Progenitor cell of endocrine pancreas (in vitro differentiated cells): ENCODE measurements around the gene OR52W1. TPM values are rescaled to one million over a fixed set of nuclear protein-coding genes. Genes with fewer than 3 reads are reported as not detected.

Experiments
- DNase-seq: peaks from one replicate; pipeline ENCODE4 v3.0.0; 2021; ENCODE audit warnings: low spot score; ENCODE audit not compliant: unreplicated experiment
- H3K27ac Mint-ChIP-seq: 2 replicates; pipeline ENCODE4 v1.8.0; 2021; ENCODE audit warnings: mild to moderate bottlenecking, moderate library complexity, mixed read lengths
- H3K27me3 Mint-ChIP-seq: 2 replicates; pipeline ENCODE4 v1.8.0; 2021; ENCODE audit warnings: mixed read lengths
- H3K36me3 Mint-ChIP-seq: 2 replicates; pipeline ENCODE4 v1.8.0; 2022; ENCODE audit warnings: mixed read lengths; ENCODE audit not compliant: insufficient read depth
- H3K4me1 Mint-ChIP-seq: 2 replicates; pipeline ENCODE4 v1.8.0; 2021; ENCODE audit warnings: low read depth, mixed read lengths
- H3K4me3 Mint-ChIP-seq: 2 replicates; pipeline ENCODE4 v1.8.0; 2021; ENCODE audit warnings: low read depth, mild to moderate bottlenecking, moderate library complexity, mixed read lengths
- H3K9me3 Mint-ChIP-seq: 2 replicates; pipeline ENCODE4 v1.8.0; 2021; ENCODE audit warnings: low read depth, mixed read lengths
- CTCF ChIP-seq: fragments of 200-600 bp; sonication (generic); IDR thresholded peaks from one replicate; pipeline ENCODE4 v1.5.0; 2021; ENCODE audit warnings: antibody characterized with exemption, mild to moderate bottlenecking; ENCODE audit not compliant: unreplicated experiment
- long read RNA-seq: library from polyadenylated mRNA; unstranded; transcript quantifications from one replicate; pipeline ENCODE4 v2.0.0, GENCODE V29; 2020
- total RNA-seq: library from RNA; stranded (reverse); gene quantifications from 2 replicates; pipeline ENCODE4 v1.2.1, GENCODE V29; 2021

The OR52W1 gene
- total RNA-seq, result not detected in 2 replicates
- long read RNA-seq, result 0 reads

- Mint-ChIP-seq H3K27ac (no peak within 1 kb of the TSS), H3K9me3 (no peaks in the 10 kb centered on the region), H3K27me3 (no peaks in the 10 kb centered on the region), H3K4me3 (no peak within 1 kb of the TSS), H3K36me3 (no peaks in the 10 kb centered on the region), H3K4me1 (no peaks in the 10 kb centered on the region)
- no peak for DNase-seq
- TF ChIP-seq CTCF, result no peak
These were observed at the start of gene OR52W1 for GRCh38 chr11:6199174-6199810. Gene OR52W1, plus strand, starts transcription at chr11:6199224. Its CDS starts 0 bp downstream, at chr11:6199224.

GRCh38 chr11:6151117-6151516 is 47.9 kb upstream of the OR52W1 start:
- TF ChIP-seq CTCF, result no peak
- DNase-seq, result no peak
- H3K27me3 Mint-ChIP-seq, result no peaks in the 10 kb centered on the region
- H3K4me1 Mint-ChIP-seq, result peaks cover 1% of the 10 kb centered on the region
- peaks cover 1% of the 10 kb centered on the region for H3K36me3 Mint-ChIP-seq
- no peak overlapping the region for H3K4me3 Mint-ChIP-seq
- no peak overlapping the region for H3K27ac Mint-ChIP-seq
- H3K9me3 Mint-ChIP-seq, result peaks cover 4% of the 10 kb centered on the region

- Mint-ChIP-seq H3K27ac (no peak overlapping the region), H3K27me3 (no peaks in the 10 kb centered on the region), H3K4me1 (peaks cover 3% of the 10 kb centered on the region), H3K9me3 (peaks cover 4% of the 10 kb centered on the region), H3K4me3 (no peak overlapping the region), H3K36me3 (peaks cover 1% of the 10 kb centered on the region)
- no peak for TF ChIP-seq CTCF
- DNase-seq, result no peak
These were observed 46.9 kb upstream of the OR52W1 start for GRCh38 chr11:6152126-6152525.

GRCh38 chr11:6156628-6157359 is 42.2 kb upstream of the OR52W1 start:
- no peak for DNase-seq
- no peaks in the 10 kb centered on the region for H3K9me3 Mint-ChIP-seq
- no peak for TF ChIP-seq CTCF
- no peaks in the 10 kb centered on the region for H3K36me3 Mint-ChIP-seq
- H3K27me3 Mint-ChIP-seq, result no peaks in the 10 kb centered on the region
- no peak overlapping the region for H3K4me3 Mint-ChIP-seq
- H3K27ac Mint-ChIP-seq, result peak overlapping the region; percentile 73
- peaks cover 3% of the 10 kb centered on the region for H3K4me1 Mint-ChIP-seq

- Mint-ChIP-seq H3K27ac (no peak within 1 kb of the TSS), H3K9me3 (peaks cover 5% of the 10 kb centered on the region), H3K4me1 (no peaks in the 10 kb centered on the region), H3K36me3 (no peaks in the 10 kb centered on the region), H3K4me3 (no peak within 1 kb of the TSS), H3K27me3 (no peaks in the 10 kb centered on the region)
- no peak for TF ChIP-seq CTCF
- DNase-seq, result no peak
These were observed 28.8 kb upstream of the OR52W1 start, which contains the start of gene OR52B2 for GRCh38 chr11:6170226-6170625. Gene OR52B2, minus strand, starts transcription at chr11:6170326. Its CDS starts 0 bp downstream, at chr11:6170326.
